Duodenal mucosa (tissue), 2 donors: ENCODE data around the gene ANKRD66.

Experiments
- H3K27ac ChIP-seq: one replicate; pipeline ENCODE4 v1.7.0; 2013; ENCODE audit warnings: low read depth, low read length
- H3K27me3 ChIP-seq, 2 donors: one replicate each; pipeline ENCODE4 v1.7.0; 2013; ENCODE audit warnings: low read length in 2 of 2, control low read depth in 1 of 2; ENCODE audit not compliant: insufficient read depth in 2 of 2, control insufficient read depth in 1 of 2
- H3K36me3 ChIP-seq, 2 donors: one replicate each; pipeline ENCODE4 v1.7.0; 2013; ENCODE audit warnings: low read length in 2 of 2, control low read depth in 1 of 2; ENCODE audit not compliant: insufficient read depth in 2 of 2, control insufficient read depth in 1 of 2
- H3K4me1 ChIP-seq, 2 donors: one replicate each; pipeline ENCODE4 v1.7.0; 2013; ENCODE audit warnings: low read length in 2 of 2, control low read depth in 1 of 2; ENCODE audit not compliant: insufficient read depth in 2 of 2, control insufficient read depth in 1 of 2
- H3K4me3 ChIP-seq, 2 donors: one replicate each; pipeline ENCODE4 v1.7.0; 2013; ENCODE audit warnings: low read length in 2 of 2, low read depth in 1 of 2
- H3K9ac ChIP-seq, 2 donors: one replicate each; pipeline ENCODE4 v1.7.0; 2013; ENCODE audit warnings: low read length in 2 of 2, low read depth in 1 of 2
- H3K9me3 ChIP-seq, 2 donors: one replicate each; pipeline ENCODE4 v1.7.0; 2013; ENCODE audit warnings: low read length in 2 of 2, control low read depth in 1 of 2; ENCODE audit not compliant: control insufficient read depth in 1 of 2

ANKRD66 gene

GRCh38 chr6:46808806-46809205 lies 62.1 kb downstream of the ANKRD66 start:
- Histone ChIP-seq H3K9me3 (no peaks in the 10 kb centered on the region), H3K27me3 (no peaks in the 10 kb centered on the region), H3K36me3 (no peaks in the 10 kb centered on the region), H3K4me3 (no peak overlapping the region), H3K9ac (no peak overlapping the region), H3K4me1 (no peaks in the 10 kb centered on the region), H3K27ac (no peak overlapping the region)
